ENCODE data around the gene ANK3.
A peak's percentile ranks its signal among the peaks of the same experiment; 100 is the strongest.

The ANK3 gene

DNA sequence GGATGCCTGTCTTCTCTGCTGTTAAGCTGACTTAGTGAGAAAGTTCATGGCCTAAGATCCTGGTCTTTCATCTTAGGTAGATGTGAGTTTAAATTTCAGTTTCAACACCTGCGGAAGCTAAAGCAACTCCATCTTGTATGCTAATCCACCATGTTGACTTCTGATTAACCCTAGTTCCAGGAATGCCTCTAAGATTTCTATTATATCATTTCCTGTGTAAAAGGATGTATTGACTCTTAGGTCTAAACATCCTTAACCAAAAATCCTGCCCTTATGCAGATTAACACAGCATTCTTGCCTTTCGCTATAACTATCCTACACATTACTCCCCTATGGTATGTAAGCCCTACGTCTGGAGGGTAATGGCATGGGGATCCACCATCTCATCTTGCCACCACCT, 388.9 kb downstream of the ANK3 start:
- Histone ChIP-seq H3K4me2 (ENCODE audit: low read length, poor library complexity, severe bottlenecking) (no peak overlapping the region), H3K4me3 (ENCODE audit: insufficient read depth in 1 of 2, low read depth in 1 of 2, low read length in 2 of 2) (no peak overlapping the region)
- 82% methylated on average over 2 of the region's 3 CpGs for WGBS

DNA sequence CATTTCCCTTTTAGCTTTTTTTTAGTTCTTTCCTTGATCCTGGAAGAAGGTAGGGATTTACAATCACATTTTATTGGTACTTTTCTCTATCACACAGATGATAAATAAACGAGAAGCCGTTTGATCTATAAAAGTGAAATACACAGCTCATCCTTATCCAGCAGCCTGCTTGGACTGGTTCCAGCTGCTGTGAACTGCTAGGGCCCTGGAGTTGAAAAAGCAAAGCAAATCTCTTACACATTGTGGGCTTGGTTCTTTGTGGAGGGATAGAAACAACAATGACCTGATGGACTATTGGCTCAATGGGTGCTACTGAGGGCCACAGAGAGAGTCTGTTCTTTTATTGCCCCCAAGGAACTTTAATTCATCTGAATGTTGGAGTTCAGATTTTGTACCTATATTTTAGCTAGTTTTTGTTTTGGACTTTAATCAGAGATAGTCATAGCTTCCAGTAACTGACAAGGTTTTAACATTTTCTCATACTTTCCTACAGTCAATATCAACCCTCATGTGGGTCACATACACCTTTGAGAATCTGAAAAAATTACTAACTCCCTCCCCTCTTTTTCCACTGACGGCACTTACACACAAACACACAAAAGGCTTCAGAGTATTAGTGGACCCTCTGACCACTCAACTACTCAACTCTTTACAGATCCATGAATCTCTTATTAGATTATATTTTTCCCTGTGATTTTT, 391.7 kb downstream of the ANK3 start:
- WGBS = 93% methylated on average over 3 of the region's 3 CpGs
- H4K8ac ChIP-seq (ENCODE audit: low read length) = no peak overlapping the region

More for the DNA sequence above, 388.9 kb downstream of the ANK3 start:
- H2BK5ac ChIP-seq (ENCODE audit: low read depth, low read length, poor library complexity, severe bottlenecking) = no peak overlapping the region
- no peaks in the 10 kb centered on the region for H3K9me3 ChIP-seq (ENCODE audit: control insufficient read depth, low read length)
- H3K23ac ChIP-seq (ENCODE audit: low read length in 2 of 2) = no peak overlapping the region
- H2BK120ac ChIP-seq (ENCODE audit: low read depth, low read length) = no peak overlapping the region
- no peak overlapping the region for H2AFZ ChIP-seq (ENCODE audit: low read depth, low read length)
- no peak overlapping the region for H4K8ac ChIP-seq (ENCODE audit: low read length)
- no peak overlapping the region for H3K14ac ChIP-seq (ENCODE audit: low read length in 2 of 2)
- H3K79me1 ChIP-seq (replicated peaks; ENCODE audit: low read length, poor library complexity, severe bottlenecking) = no peaks in the 10 kb centered on the region
- no peak overlapping the region for H3K27ac ChIP-seq (ENCODE audit: low read length, poor library complexity, severe bottlenecking)
- H3K4ac ChIP-seq (ENCODE audit: low read depth in 1 of 2, low read length in 2 of 2) = no peak overlapping the region
- no peaks in the 10 kb centered on the region for H3K36me3 ChIP-seq (ENCODE audit: control insufficient read depth in 1 of 2, insufficient read depth in 2 of 2, low read depth in 1 of 2, low read length in 2 of 2)
- H2BK12ac ChIP-seq (ENCODE audit: low read length in 2 of 2) = no peak overlapping the region
- DNase-seq = no peak
- no peaks in the 10 kb centered on the region for H3K27me3 ChIP-seq (ENCODE audit: control insufficient read depth in 1 of 2, insufficient read depth in 1 of 2, low read length in 2 of 2)
- no peak overlapping the region for H4K91ac ChIP-seq (ENCODE audit: low read length)
- H3K4me1 ChIP-seq (ENCODE audit: control insufficient read depth, insufficient read depth, low read depth, low read length) = no peaks in the 10 kb centered on the region
- H2AK5ac ChIP-seq (ENCODE audit: low read length, severe bottlenecking) = no peak overlapping the region
- H3K18ac ChIP-seq (ENCODE audit: low read depth in 1 of 2, low read length in 2 of 2) = no peak overlapping the region
- no peak overlapping the region for H3K9ac ChIP-seq (ENCODE audit: low read length)
- H2BK15ac ChIP-seq (ENCODE audit: low read depth, poor library complexity, severe bottlenecking) = no peak overlapping the region

DNA sequence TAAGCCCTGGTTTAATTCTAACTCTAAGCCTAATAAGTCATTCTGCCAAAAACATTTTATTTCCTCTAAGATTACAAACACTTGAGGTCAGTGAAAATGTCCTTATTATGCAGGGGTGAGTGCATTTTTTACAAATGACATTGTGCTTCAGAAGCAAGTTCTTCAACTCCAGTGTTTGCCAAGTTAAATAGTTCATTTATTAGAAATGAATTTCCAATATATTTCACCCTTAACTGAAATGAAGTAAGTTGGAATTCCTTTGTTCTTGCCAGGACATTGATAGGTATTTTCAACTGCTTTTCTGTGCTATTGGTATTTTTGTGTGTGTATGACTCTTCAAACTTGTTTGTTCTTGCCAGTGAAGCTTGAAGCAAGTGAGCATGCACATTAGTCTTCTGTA, 393.8 kb downstream of the ANK3 start:
- Histone ChIP-seq H2AFZ (ENCODE audit: low read depth, low read length) (no peak overlapping the region), H3K4ac (ENCODE audit: low read depth in 1 of 2, low read length in 2 of 2) (no peak overlapping the region), H4K91ac (ENCODE audit: low read length) (no peak overlapping the region), H3K4me3 (ENCODE audit: insufficient read depth in 1 of 2, low read depth in 1 of 2, low read length in 2 of 2) (no peak overlapping the region), H2BK120ac (ENCODE audit: low read depth, low read length) (no peak overlapping the region), H2BK15ac (ENCODE audit: low read depth, poor library complexity, severe bottlenecking) (no peak overlapping the region), H3K23ac (ENCODE audit: low read length in 2 of 2) (no peak overlapping the region), H3K9ac (ENCODE audit: low read length) (peak overlapping the region; percentile 33), H3K18ac (ENCODE audit: low read depth in 1 of 2, low read length in 2 of 2) (no peak overlapping the region), H2BK12ac (ENCODE audit: low read length in 2 of 2) (no peak overlapping the region), H4K8ac (ENCODE audit: low read length) (no peak overlapping the region), H3K14ac (ENCODE audit: low read length in 2 of 2) (no peak overlapping the region), H2BK5ac (ENCODE audit: low read depth, low read length, poor library complexity, severe bottlenecking) (no peak overlapping the region), H2AK5ac (ENCODE audit: low read length, severe bottlenecking) (no peak overlapping the region), H3K36me3 (ENCODE audit: control insufficient read depth in 1 of 2, insufficient read depth in 2 of 2, low read depth in 1 of 2, low read length in 2 of 2) (no peaks in the 10 kb centered on the region), H3K4me1 (ENCODE audit: control insufficient read depth, insufficient read depth, low read depth, low read length) (no peaks in the 10 kb centered on the region), H3K9me3 (ENCODE audit: control insufficient read depth, low read length) (no peaks in the 10 kb centered on the region), H3K27ac (ENCODE audit: low read length, poor library complexity, severe bottlenecking) (no peak overlapping the region), H3K79me1 (replicated peaks; ENCODE audit: low read length, poor library complexity, severe bottlenecking) (no peaks in the 10 kb centered on the region), H3K4me2 (ENCODE audit: low read length, poor library complexity, severe bottlenecking) (no peak overlapping the region), H3K27me3 (ENCODE audit: control insufficient read depth in 1 of 2, insufficient read depth in 1 of 2, low read length in 2 of 2) (no peaks in the 10 kb centered on the region)
- DNase-seq = no peak

More for the DNA sequence above, 391.7 kb downstream of the ANK3 start:
- Histone ChIP-seq H4K91ac (ENCODE audit: low read length) (no peak overlapping the region), H2BK120ac (ENCODE audit: low read depth, low read length) (no peak overlapping the region), H3K79me1 (replicated peaks; ENCODE audit: low read length, poor library complexity, severe bottlenecking) (no peaks in the 10 kb centered on the region), H3K27me3 (ENCODE audit: control insufficient read depth in 1 of 2, insufficient read depth in 1 of 2, low read length in 2 of 2) (no peaks in the 10 kb centered on the region), H2BK5ac (ENCODE audit: low read depth, low read length, poor library complexity, severe bottlenecking) (no peak overlapping the region), H2BK12ac (ENCODE audit: low read length in 2 of 2) (no peak overlapping the region), H3K9me3 (ENCODE audit: control insufficient read depth, low read length) (no peaks in the 10 kb centered on the region), H3K9ac (ENCODE audit: low read length) (no peak overlapping the region), H2AFZ (ENCODE audit: low read depth, low read length) (no peak overlapping the region), H3K36me3 (ENCODE audit: control insufficient read depth in 1 of 2, insufficient read depth in 2 of 2, low read depth in 1 of 2, low read length in 2 of 2) (no peaks in the 10 kb centered on the region), H3K4me1 (ENCODE audit: control insufficient read depth, insufficient read depth, low read depth, low read length) (no peaks in the 10 kb centered on the region), H3K18ac (ENCODE audit: low read depth in 1 of 2, low read length in 2 of 2) (no peak overlapping the region), H2AK5ac (ENCODE audit: low read length, severe bottlenecking) (no peak overlapping the region), H3K14ac (ENCODE audit: low read length in 2 of 2) (no peak overlapping the region), H3K4me3 (ENCODE audit: insufficient read depth in 1 of 2, low read depth in 1 of 2, low read length in 2 of 2) (no peak overlapping the region), H2BK15ac (ENCODE audit: low read depth, poor library complexity, severe bottlenecking) (no peak overlapping the region), H3K23ac (ENCODE audit: low read length in 2 of 2) (no peak overlapping the region), H3K4ac (ENCODE audit: low read depth in 1 of 2, low read length in 2 of 2) (no peak overlapping the region), H3K4me2 (ENCODE audit: low read length, poor library complexity, severe bottlenecking) (no peak overlapping the region), H3K27ac (ENCODE audit: low read length, poor library complexity, severe bottlenecking) (no peak overlapping the region)
- no peak for DNase-seq

DNA sequence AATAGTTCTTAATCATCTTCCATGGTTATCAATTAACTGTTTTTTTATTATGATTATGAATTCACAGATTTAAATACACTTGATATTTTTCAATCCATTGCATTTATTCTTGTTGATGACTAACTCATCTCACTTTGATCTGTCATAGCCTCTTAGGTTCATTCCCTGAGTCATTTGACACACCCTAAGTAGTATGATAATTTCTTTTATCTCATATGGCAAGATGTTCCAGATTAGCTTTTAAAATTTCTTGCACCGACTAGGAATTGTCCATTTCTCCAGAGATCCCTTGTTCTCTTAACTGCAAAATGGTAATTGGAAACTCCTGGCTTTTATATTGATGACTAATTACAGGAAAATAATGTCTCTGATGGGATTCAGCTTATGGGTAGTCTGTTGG, 395.7 kb downstream of the ANK3 start:
- Histone ChIP-seq H3K9ac (ENCODE audit: low read length) (no peak overlapping the region), H3K27ac (ENCODE audit: low read length, poor library complexity, severe bottlenecking) (no peak overlapping the region), H2BK120ac (ENCODE audit: low read depth, low read length) (no peak overlapping the region), H2BK15ac (ENCODE audit: low read depth, poor library complexity, severe bottlenecking) (no peak overlapping the region), H3K14ac (ENCODE audit: low read length in 2 of 2) (no peak overlapping the region), H4K91ac (ENCODE audit: low read length) (no peak overlapping the region), H2AFZ (ENCODE audit: low read depth, low read length) (no peak overlapping the region), H3K27me3 (ENCODE audit: control insufficient read depth in 1 of 2, insufficient read depth in 1 of 2, low read length in 2 of 2) (no peaks in the 10 kb centered on the region), H2BK12ac (ENCODE audit: low read length in 2 of 2) (no peak overlapping the region), H3K79me1 (replicated peaks; ENCODE audit: low read length, poor library complexity, severe bottlenecking) (no peaks in the 10 kb centered on the region), H3K23ac (ENCODE audit: low read length in 2 of 2) (no peak overlapping the region), H3K36me3 (ENCODE audit: control insufficient read depth in 1 of 2, insufficient read depth in 2 of 2, low read depth in 1 of 2, low read length in 2 of 2) (no peaks in the 10 kb centered on the region), H4K8ac (ENCODE audit: low read length) (no peak overlapping the region), H3K4me1 (ENCODE audit: control insufficient read depth, insufficient read depth, low read depth, low read length) (no peaks in the 10 kb centered on the region), H2AK5ac (ENCODE audit: low read length, severe bottlenecking) (no peak overlapping the region), H3K9me3 (ENCODE audit: control insufficient read depth, low read length) (no peaks in the 10 kb centered on the region), H3K18ac (ENCODE audit: low read depth in 1 of 2, low read length in 2 of 2) (no peak overlapping the region), H2BK5ac (ENCODE audit: low read depth, low read length, poor library complexity, severe bottlenecking) (no peak overlapping the region), H3K4me2 (ENCODE audit: low read length, poor library complexity, severe bottlenecking) (no peak overlapping the region), H3K4me3 (ENCODE audit: insufficient read depth in 1 of 2, low read depth in 1 of 2, low read length in 2 of 2) (no peak overlapping the region), H3K4ac (ENCODE audit: low read depth in 1 of 2, low read length in 2 of 2) (no peak overlapping the region)
- no CpG with 5 or more reads among the region's 1 CpG for WGBS
- no peak for DNase-seq

Data from mesenchymal stem cell (in vitro differentiated cells and primary cell).